Prostate gland (tissue), 2 donors: ENCODE measurements around the gene SYT7. TPM values are rescaled to one million over a fixed set of nuclear protein-coding genes. Genes with fewer than 3 reads are reported as not detected.
"Not testable (repeated sequence)": the region's sequence is repeated elsewhere in the genome, so short reads cannot be mapped to it uniquely, and the experiment has no call there.

Experiments used
- DNase-seq: peaks from one replicate; pipeline ENCODE4 v3.0.0-alpha.2; 2019; ENCODE audit warnings: low spot score
- H3K27ac ChIP-seq, 2 donors: fragments of 200-600 bp; sonication (generic); 2 replicates each; pipeline ENCODE4 v1.5.1; 2017 to 2019
- H3K27me3 ChIP-seq: fragments of 200-600 bp; sonication (generic); replicated peaks from 2 replicates; pipeline ENCODE4 v1.5.1; 2019; ENCODE audit not compliant: insufficient read depth
- H3K36me3 ChIP-seq, 2 donors: fragments of 200-600 bp; sonication (generic); 1 replicate in 1 of 2; 2 replicates in 1 of 2; pipeline versions ENCODE4 v1.5.1 to v1.8.1; 2017 to 2019
- H3K4me1 ChIP-seq: fragments of 200-600 bp; sonication (generic); replicated peaks from 2 replicates; pipeline ENCODE4 v1.5.1; 2019
- H3K4me3 ChIP-seq, 2 donors: fragments of 200-600 bp; sonication (generic); 2 replicates each; pipeline ENCODE4 v1.5.1; 2017 to 2019
- H3K9me3 ChIP-seq: fragments of 200-600 bp; sonication (generic); 2 replicates; pipeline ENCODE4 v1.5.1; 2017
- POLR2A ChIP-seq: fragments of 450-650 bp; IDR thresholded peaks from one replicate; pipeline ENCODE4 v1.6.1; 2016; ENCODE audit warnings: antibody characterized with exemption, mild to moderate bottlenecking
- POLR2AphosphoS5 ChIP-seq: sonication (generic); formaldehyde crosslinking; IDR thresholded peaks from one replicate; pipeline ENCODE4 v1.6.1; 2017; ENCODE audit warnings: antibody characterized with exemption
- WGBS: methylation state at CpG from one replicate; pipeline ENCODE4 v1.1.5; 2018; 5-methylcytosine and 5-hydroxymethylcytosine counted together
- intact Hi-C: fragments of 100-400 bp; cut with DNase I; formaldehyde crosslinking; loops from one replicate; pipeline ENCODE4 v1.14.2; 2022
- total RNA-seq, 2 donors: library from RNA; depleted of rRNA; stranded (reverse); fragments of >200 nt; gene quantifications; one replicate each; pipeline ENCODE4 v1.1.0, GENCODE V29; 2016
- TF ChIP-seq, protein P1 (sequence below), 4 experiments: fragments of 200-600 bp in 2 of 4; fragments of 450-650 bp in 2 of 4; sonication (generic) in 2 of 4; IDR thresholded peaks; 1 replicate in 3 of 4; 2 replicates in 1 of 4; pipeline ENCODE4 v1.5.1; 2016 to 2019; ENCODE audit warnings: antibody characterized with exemption in 4 of 4, mild to moderate bottlenecking in 2 of 4, moderate library complexity in 2 of 4

The SYT7 gene
- total RNA-seq, 2 donors from 2014 or later = 114 to 199 TPM

DNA sequence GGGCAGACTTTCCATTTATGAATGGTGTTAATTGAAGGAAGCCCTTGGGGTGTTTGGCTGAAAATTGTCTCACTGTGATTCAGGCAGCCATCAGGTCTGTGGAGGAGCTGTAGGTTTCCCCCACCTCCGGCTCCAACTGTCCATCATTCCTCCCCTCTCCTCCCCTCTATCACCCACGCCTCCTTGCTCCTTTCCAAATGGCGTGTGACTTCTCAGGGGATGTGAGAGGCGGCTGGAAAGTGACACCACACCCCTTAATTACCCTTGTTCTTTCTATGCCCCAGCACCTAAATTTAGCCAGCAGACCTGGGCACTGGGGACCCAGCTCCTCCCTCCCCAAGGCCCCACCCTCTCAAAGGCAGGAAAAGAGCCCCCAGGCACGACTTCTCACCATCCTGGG lies 38.1 kb upstream of the SYT7 start:
- WGBS = 43% methylated on average over 5 of the region's 5 CpGs
- intact Hi-C loops = no loop called here

DNA sequence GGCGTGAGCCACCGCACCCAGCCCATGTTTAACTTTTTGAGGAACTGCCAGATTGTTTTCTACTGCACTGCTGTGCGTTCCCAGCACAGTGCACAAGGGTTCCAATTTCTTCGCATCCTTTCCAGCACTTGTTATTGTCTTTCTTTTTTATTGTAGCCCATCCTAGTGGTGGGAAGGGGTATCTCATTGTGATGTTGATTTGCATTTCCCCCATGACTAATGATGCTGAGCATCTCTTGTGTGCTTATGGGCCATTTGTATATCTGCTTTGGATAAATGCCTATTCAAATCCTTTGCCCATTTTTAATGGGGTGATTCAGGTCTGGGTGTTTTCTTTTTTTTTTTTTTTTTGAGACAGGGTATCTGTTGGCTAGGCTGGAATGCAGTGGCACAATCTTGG lies 36.6 kb upstream of the SYT7 start:
- H3K9me3 ChIP-seq = no peaks in the 10 kb centered on the region
- no peak for TF ChIP-seq POLR2A
- TF ChIP-seq, protein P1, sequence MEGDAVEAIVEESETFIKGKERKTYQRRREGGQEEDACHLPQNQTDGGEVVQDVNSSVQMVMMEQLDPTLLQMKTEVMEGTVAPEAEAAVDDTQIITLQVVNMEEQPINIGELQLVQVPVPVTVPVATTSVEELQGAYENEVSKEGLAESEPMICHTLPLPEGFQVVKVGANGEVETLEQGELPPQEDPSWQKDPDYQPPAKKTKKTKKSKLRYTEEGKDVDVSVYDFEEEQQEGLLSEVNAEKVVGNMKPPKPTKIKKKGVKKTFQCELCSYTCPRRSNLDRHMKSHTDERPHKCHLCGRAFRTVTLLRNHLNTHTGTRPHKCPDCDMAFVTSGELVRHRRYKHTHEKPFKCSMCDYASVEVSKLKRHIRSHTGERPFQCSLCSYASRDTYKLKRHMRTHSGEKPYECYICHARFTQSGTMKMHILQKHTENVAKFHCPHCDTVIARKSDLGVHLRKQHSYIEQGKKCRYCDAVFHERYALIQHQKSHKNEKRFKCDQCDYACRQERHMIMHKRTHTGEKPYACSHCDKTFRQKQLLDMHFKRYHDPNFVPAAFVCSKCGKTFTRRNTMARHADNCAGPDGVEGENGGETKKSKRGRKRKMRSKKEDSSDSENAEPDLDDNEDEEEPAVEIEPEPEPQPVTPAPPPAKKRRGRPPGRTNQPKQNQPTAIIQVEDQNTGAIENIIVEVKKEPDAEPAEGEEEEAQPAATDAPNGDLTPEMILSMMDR (IDR thresholded peaks at IDR 0.05) = peak in 1 of 4 experiments; percentile 11
- no peaks in the 10 kb centered on the region for H3K27me3 ChIP-seq
- no peaks in the 10 kb centered on the region for H3K4me1 ChIP-seq
- intact Hi-C loops = no loop called here
- H3K4me3 ChIP-seq = no peak overlapping the region
- 97% methylated on average over 4 of the region's 4 CpGs for whole genome bisulfite sequencing
- H3K36me3 ChIP-seq = no peaks in the 10 kb centered on the region
- H3K27ac ChIP-seq = no peak overlapping the region
- no peak for DNase-seq

More for the DNA sequence above, 38.1 kb upstream of the SYT7 start:
- Histone ChIP-seq H3K9me3 (no peaks in the 10 kb centered on the region), H3K27me3 (no peaks in the 10 kb centered on the region), H3K4me1 (no peaks in the 10 kb centered on the region), H3K36me3 (no peaks in the 10 kb centered on the region), H3K4me3 (no peak overlapping the region), H3K27ac (no peak overlapping the region)
- TF ChIP-seq, protein P1 (IDR thresholded peaks at IDR 0.05) = no peak
- no peak for TF ChIP-seq POLR2A
- TF ChIP-seq POLR2AphosphoS5 = no peak
- no peak for DNase-seq

DNA sequence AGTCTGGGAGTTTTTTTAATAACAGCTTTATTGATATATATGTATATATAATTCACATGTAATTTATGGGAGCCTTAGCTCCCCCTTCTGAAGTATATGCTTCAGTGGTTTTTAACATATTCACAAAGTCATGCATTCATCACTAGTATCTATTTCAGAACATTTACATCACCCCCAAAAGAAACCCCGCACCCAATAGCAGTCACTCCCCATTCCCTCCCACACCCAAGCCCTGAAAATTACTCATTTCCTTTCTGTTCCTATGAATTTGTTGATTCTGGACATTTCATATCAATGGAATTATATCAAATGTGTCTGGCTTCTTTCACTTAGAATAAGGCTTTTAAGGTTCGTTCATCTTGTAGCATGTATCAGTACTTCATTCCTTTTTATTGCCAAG lies 35.6 kb upstream of the SYT7 start:
- H3K4me3 ChIP-seq = no peak overlapping the region

DNA sequence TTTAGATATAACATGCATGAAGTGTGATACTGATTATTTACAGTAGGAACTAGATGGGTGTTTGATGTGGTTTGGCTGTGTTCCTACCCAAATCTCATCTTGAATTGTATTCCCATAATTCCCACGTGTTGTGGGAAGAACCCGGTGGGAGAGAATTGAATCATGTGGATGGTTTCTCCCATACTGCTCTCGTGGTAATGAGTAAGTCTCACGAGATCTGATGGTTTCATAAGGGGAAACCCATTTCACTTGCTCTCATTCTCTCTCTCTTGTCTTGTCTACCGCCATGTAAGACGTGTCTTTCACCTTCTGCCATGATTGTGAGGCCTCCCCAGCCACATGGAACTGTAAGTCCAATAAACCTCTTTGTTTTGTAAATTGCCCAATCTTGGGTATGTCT lies 33.9 kb upstream of the SYT7 start:
- intact Hi-C loops, DNase-seq, H3K9me3 ChIP-seq, H3K4me3 ChIP-seq, H3K4me1 ChIP-seq, H3K36me3 ChIP-seq, H3K27me3 ChIP-seq: not testable (repeated sequence)
- peak overlapping the region; percentile 63 to 98 for H3K27ac ChIP-seq
- 48% methylated on average over 6 of the region's 6 CpGs for WGBS

More for the DNA sequence above, 35.6 kb upstream of the SYT7 start:
- no peaks in the 10 kb centered on the region for H3K9me3 ChIP-seq
- H3K27me3 ChIP-seq = no peaks in the 10 kb centered on the region
- H3K4me1 ChIP-seq = no peaks in the 10 kb centered on the region
- no peak for DNase-seq
- 83% methylated on average over 2 of the region's 2 CpGs for WGBS
- TF ChIP-seq, protein P1 (IDR thresholded peaks at IDR 0.05) = no peak
- TF ChIP-seq POLR2AphosphoS5 (no peak), POLR2A (no peak)
- intact Hi-C loops = no loop called here
- H3K27ac ChIP-seq = no peak overlapping the region
- H3K36me3 ChIP-seq = no peaks in the 10 kb centered on the region

DNA sequence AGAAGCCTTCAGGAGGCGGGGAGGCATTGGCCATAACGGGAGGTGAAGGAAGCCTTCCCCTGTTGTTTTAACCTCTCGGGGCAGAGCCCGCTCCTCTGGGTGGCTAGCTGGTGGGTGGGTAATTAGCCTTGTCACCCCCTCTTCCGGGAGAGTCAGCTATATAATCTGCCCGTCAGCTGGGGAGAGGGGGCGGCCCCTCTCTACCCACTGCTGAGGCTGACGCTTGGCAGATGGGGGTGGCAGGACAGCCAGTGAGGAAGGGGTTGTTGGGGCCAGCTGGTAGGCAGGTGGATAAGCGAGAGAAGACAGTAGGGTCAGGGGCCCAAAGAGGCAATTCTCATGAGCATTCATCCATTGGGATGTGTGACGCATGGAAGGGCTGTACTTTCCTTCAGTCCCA lies 33.0 kb upstream of the SYT7 start:
- intact Hi-C loops = no loop called here
- no peak overlapping the region for H3K4me3 ChIP-seq
- H3K9me3 ChIP-seq = no peaks in the 10 kb centered on the region
- no peaks in the 10 kb centered on the region for H3K27me3 ChIP-seq
- peaks cover 6% of the 10 kb centered on the region for H3K4me1 ChIP-seq
- no peak for DNase-seq
- 59% methylated on average over 10 of the region's 10 CpGs for WGBS
- no peaks in the 10 kb centered on the region for H3K36me3 ChIP-seq
- TF ChIP-seq, protein P1 (IDR thresholded peaks at IDR 0.05) = no peak
- TF ChIP-seq POLR2A (no peak), POLR2AphosphoS5 (no peak)
- peak overlapping the region; percentile 63 to 98 for H3K27ac ChIP-seq
